Peyer's patch (tissue), 4 donors: ENCODE measurements around the gene BPIFB6.

Experiments used
- CTCF ChIP-seq, 6 experiments: fragments of 450-650 bp in 4 of 6; fragments of 200-600 bp in 2 of 6; sonication (generic) in 1 of 6; IDR thresholded peaks; one replicate each; pipeline ENCODE4 v1.5.1; 2017 to 2019; ENCODE audit warnings: antibody characterized with exemption in 6 of 6, mild to moderate bottlenecking in 3 of 6, moderate library complexity in 1 of 6
- POLR2A ChIP-seq, 2 donors: fragments of 450-650 bp; IDR thresholded peaks; one replicate each; pipeline ENCODE4 v1.5.1; 2017; ENCODE audit warnings: antibody characterized with exemption in 2 of 2, mild to moderate bottlenecking in 2 of 2, moderate library complexity in 2 of 2

GRCh38 chr20:33030569-33030968, 879 bp upstream of the BPIFB6 start:
- TF ChIP-seq POLR2A (IDR thresholded peaks at IDR 0.05) (no peak), CTCF (IDR thresholded peaks at IDR 0.05) (no peak)
